Measurements from ENCODE around the gene DAD1.
"Not testable (repeated sequence)": the region's sequence is repeated elsewhere in the genome, so short reads cannot be mapped to it uniquely, and the experiment has no call there.

Gene DAD1

DNA sequence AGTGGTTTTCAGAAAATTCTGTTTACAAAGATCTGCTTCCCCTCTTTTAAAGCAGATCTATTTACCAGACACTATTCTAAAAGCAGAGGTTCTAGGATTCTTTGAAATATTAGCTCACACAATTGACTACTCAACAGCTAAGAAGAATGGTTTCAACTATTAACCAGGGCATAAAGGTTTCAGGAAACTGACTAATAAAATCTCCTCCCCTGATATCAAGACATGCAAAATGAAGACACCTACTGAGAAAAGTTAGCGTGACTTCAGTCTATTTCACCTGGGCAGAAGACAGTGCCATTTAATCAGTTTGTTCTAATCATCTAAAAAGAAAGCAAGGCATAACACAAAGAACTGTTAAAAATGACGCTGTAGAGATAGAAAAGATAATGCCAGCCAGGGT lies 22.2 kb downstream of the DAD1 start:
- no peak for DNase-seq

DNA sequence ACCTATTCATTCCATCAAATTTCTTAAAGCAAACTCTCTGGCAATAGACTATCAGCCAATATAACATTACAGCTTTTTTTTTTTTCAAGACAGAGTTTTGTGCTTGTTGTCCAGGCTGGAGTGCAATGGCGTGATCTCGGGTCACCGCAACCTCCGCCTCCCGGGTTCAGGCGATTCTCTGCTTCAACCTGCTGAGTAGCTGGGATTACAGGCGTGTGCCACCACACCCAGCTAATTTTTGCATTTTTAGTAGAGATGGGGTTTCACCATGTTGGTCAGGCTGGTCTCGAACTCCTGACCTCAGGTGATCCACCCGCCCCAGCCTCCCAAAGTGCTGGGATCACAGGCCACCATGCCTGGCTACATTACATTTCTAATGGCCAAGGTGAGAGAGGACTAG lies 22.8 kb downstream of the DAD1 start:
- not testable (repeated sequence) for DNase-seq

DNA sequence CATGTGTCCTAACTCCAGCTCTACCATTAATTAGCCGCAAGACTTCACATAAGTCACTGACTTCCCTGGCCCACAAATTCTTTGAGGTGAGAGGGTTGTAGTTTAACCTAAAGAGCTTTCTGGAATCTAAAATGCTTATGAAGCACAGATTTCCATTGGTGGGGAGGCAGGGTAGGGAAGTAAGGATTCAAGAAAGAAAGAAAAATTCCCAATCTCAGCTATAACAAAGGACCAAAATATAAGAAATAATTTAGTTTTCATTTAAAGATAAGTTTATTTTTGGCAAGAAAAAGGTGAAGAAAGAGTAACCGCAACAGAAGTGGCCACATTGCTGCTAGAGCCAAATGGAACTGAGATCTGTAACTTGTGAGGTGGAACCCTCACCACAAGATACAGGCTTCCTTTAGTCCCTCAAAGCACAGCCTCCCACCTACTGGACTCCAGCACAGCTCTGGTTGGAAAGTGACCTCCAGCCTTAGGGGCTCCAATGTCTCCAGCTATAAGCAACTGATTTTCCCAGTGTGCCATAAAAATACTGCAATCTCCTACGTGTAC lies 23.6 kb downstream of the DAD1 start:
- DNase-seq = no peak

DNA sequence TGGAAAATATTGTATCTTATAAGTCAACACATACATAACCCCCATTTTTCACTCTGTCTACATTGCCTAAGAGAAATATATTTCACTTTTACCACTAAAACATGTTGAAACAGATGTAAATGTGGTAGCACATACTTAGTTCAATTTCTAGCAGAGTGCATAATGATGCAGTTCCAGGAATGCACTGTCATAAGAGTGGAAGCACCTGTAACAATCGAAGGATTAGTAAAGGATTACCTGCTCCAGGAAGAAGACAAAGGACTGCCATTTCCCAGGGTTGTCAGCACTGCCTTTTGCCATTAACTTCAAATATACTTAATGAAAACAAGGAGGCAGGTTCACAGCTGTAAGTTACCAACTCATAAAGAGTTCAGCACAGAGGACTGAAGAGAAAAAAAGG lies 24.6 kb downstream of the DAD1 start:
- no peak for DNase-seq

DNA sequence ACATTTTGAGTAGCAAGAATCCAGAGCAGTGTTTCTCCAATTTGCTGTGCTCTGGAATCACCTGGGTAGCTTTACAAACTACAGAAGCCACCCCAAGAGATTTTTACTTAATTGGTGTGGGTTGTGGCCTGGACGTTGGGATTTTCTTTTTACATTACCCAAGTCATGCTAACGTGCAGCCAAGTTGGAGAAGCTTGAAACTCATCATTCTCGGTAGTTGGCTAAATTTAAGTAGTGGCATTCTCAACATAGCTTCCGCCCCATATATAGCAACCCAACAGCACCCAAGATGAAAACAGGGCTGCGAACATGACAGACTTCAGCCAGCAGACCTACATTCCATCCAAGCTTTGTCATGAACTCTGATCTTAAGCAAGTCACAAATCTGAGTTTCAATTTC lies 25.0 kb downstream of the DAD1 start:
- DNase-seq = no peak

DNA sequence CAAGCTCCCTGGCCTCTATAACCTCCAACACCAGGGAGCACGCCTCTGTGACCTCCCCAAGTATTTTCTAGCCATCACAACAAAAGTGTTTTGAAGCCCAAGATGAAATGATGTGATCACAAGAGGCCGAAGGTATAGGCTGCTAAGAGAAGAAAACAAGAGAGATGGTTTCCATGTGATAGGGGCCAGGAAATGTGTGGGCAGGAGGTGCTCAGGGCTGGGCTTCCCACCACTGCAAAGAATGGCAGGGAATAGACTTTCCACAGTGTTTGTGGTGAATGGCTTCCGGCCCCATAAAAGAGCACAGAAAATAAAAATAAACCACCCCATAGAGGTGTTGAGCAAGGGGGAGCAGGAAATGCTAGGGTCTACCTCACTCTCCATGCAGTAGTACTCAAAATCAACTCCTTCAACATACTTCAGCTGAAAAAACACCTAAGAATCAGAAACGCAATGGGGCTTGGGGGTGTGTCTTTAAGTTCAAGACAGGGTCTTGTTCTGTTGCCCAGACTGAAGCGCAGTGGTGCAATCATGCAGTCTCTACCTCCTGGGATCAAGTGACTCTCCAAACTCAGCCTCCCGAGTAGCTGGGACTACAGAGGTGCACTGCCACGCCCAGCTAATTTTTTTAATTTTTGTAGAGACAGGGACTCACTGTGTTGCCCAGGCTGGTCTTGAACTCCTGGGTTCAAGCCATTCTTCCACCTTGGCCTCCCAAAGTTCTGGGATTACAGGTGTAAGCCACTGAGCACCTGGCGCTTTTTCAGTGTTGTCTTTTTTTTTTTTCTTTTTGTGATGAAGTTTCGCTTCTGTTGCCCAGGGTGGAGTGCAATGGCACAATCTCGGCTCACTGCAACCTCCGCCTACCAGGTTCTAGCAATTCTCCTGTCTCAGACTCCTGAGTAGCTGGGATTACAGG lies 27.1 kb downstream of the DAD1 start:
- no peak for DNase-seq

DNA sequence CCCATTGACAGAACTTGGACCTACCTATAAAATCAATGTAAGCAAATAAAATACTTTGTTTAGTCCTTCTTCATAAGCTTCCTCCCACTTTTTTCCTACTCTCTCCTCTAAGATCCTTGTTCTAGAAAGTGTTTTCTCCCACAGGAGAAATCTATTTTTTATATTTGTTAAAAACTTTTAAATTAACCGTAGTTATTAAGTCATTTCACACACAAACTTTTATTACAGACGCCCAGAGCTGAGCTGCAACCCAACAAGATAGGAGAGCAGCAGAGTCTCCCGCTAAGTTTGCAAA lies 27.7 kb downstream of the DAD1 start:
- DNase-seq = no peak

DNA sequence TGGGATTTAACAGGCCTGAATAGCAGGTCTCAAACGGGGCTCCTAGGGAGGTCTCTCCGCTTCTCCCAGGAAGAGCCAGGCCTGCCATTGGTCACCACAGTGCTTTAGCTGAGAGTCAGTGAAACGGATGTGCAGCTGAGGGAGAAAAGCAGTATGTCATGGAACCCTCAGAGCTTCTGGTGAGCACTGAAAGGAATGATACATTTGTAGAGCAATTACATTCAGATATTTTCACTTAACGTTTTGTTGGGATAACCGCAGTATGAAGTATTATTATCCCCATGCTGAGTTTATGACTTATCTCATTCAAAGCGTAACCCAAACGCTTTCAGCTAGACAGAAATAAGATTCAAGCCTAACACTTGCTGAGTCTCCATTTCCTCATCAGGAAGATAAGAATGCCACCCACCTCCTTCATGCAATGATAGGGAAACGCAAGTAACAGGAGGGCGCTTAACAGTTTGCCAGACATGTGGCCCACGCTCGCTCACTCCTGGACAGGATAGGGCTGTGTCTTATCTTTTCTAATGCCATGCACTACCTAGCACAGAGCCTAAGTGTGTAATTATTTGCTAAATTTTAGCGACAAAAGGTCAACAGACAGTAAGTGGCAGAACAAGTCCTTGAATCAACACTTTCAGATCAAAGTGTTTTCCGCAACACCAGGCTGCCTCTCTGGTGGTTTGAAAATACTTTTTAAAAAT lies 28.2 kb downstream of the DAD1 start:
- no peak for DNase-seq

DNA sequence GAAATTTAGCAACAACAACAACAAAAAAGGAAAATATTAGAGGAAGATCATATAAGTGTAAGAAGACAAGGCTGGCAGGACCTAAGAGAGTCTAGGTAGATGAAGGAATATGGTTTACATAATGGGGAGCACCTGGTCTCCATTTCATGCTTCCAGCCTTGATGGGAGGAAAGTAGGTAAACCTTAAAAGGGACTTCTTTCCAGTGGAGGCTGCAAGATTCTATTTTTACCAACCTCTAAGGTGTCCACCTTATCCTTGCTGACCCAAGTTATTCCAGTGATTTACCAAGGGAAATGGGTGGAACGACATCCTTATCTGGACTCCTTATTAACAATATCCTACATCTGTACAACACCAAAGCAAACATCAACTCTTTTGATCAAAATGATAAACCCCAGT lies 30.0 kb downstream of the DAD1 start:
- no peak for DNase-seq

DNA sequence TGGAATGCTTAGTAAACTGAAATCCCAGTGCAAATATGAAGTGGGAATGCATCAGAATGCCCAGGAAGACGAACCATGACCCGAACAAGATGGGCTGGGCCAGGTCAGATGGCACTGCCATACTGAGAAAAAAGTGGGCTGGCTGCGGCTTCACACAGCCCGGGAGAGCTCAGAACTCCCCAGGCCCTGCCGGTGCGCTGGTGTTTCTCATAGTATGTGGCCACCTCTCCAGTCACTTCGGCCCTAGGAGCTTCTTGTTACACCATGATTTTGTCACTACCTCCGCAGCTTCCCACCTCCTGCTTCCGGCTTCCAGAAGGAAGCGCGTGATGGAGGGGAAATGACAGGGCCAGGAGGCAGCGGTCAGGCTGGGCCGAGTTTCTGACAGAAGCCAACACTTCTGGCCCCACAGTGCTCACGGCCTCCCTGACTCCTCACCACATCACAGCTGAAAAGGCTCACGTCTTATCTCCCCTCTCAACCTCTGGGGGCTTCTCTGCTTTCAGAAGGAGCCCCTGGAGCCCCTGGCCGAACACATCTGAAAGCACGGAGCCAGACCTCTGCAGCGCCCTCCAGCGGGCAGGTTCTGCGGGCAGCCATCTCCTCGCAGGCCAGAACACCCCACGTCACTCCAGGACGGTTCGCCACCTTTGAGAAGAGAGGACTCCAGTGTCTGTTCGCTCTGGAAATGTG lies 30.7 kb downstream of the DAD1 start:
- DNase-seq = no peak

DNA sequence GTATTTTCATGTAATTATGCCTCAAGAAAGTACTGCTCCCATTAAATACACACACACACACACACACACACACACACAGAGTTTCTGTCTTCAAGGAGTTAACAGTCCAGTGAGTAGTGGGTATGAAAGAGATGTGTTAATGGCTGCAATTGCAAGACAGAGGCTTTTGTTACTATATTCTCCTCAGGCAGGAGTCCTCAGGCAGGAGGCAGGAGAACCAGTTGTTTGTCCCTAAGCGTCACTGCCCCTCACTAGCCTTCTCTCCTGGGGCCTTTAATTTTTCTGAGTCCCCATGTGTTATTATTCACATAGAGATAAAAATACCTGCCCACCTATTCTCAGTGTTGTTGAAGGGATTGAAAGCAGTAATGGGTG lies 31.2 kb downstream of the DAD1 start:
- DNase-seq = no peak

DNA sequence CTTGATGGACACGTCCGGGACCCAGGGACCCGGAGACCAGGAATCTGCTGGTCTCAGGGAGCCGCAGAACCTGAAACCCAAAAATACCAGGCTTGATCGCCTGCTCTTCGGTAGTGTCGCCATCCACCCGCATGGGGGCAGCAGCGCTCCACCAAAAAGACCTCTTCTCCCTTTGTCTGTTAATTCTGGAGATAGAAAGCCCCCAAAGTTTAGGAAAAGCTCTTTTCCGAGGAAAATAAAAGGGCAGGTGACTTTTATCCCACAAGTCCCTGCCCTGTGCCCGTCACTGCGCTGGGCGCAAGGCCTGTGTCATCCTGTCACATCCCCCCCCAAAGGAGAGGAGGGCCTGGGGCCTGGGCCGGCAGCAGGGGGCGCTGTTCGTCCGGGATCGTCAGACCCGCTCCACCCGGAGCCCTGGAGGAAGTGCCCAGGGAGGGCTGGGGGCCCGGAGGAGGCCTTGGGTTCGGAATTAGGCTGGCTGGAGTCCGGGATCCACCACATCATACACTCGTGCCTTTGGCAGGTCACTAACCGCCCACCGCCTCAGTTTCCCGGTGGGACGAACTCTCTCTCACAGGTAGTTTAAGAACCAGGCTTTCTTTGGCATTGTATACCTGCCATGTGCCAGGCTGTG lies 31.9 kb downstream of the DAD1 start:
- peak; percentile 67 for DNase-seq

DNA sequence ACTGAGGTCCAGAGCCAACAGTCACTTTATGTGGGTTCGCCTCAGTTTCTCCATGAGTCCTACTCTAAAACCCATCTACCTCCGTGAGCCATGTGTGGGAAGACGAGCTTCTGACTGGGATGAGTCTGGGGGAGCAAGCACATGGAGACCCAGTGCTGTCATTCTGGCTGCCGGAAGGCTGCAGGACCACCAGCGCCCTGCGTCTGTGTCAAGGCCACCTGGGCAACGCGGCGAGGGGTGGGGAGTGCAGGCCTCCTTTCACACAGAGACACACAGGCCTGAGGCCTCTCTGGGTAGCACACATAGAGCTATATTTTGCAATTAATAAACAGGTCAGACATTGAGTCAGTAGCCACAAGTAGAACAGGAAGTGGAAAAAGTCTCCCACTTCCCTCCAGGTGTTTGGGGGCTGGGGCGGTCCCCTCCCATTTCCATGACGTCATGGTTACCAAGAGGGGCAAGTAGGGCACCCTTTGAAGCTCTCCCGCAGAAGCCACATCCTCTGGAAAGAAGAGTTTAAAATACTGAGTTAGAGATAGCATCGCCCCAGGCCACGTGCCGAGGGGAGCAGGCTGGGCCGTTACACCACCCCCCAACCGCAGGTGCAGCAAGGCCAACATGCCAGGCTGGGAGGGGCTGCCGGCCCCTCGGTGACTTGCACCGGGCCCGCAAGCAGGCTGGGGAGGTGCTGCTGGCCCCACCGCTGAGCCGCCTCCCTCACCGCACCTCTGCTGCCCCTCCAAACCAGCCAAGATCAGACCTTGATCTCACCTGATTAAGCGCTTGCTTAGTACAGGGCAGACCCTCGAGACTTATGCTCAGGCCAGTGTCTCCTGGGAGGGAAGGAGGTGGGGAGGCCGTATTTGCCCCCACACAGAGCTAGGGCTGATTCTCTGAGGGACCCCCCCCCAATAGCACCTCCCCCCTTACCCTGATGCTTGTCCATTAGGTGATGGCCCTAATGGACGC lies 32.7 kb downstream of the DAD1 start:
- DNase-seq = no peak

DNA sequence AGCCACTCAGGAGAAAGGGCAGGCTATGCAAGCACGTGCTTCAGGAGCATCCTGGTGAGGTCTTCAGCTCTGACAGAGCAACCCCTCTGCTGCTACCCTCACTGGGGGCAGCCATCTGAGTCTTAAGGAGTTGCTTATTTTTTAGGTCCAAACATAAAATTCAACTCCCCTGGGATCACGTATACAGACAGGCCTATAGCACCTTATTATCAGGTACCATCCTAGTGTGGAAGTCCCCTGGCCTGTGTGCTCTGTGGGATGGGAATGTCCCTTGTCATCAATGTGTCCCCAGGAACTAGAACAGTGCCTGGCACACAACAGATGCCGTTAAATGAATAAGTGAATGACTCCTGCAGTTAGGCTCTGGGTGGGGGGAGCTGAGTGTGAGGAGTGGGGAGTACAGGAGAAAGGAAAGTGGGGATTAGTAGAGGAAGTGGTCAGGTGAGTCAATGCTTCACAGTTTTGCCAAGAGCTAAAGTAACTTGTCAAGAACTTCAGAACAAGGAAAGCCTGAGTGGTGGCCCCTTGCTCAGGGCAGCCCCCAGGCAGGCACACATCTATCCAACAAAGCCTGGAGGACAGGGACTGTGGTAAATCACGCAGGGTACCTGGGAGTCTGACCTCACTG lies 33.5 kb downstream of the DAD1 start:
- DNase-seq = no peak

DNA sequence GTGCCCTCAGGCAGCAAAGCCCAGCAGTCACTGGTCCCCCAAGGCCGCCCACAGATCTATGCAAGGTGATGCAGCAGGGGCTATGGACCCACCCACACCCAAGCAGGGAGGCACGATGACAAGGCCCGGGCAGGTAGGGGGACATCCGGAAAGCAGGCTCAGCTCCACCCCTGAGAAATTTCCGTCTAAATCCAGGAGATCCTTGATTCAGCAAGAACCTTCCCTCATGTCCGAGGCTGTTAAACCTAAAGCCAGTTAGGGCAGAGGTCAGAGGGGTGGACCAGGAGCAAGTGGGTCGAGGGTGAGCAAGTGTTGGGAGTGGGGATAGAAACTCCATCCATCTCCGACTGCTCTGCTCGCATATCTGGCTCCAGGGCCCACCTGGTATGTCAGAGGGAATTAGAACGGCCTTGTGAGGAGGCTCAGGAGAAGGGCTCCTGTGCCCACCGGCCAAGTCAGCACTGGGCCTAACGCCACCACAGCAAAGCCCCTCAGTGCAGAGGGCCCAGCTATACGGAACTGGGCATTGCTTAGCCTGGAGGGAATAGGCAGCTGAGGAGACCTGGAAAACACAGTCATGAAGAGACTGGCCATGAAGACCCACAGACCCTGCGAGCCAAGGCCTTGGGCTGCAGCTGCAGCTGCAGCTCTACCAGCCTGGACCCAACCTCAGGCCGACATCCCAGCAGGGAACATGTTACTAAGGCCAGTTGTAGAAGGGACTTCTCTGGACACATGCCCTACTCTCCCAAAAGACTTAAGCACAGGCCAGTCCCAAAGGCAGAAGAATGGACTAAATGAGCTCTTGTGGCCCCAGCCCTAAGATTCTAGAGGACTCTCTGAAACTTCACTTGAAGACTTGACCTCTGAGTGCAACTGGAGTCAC lies 34.3 kb downstream of the DAD1 start:
- no peak for DNase-seq

DNA sequence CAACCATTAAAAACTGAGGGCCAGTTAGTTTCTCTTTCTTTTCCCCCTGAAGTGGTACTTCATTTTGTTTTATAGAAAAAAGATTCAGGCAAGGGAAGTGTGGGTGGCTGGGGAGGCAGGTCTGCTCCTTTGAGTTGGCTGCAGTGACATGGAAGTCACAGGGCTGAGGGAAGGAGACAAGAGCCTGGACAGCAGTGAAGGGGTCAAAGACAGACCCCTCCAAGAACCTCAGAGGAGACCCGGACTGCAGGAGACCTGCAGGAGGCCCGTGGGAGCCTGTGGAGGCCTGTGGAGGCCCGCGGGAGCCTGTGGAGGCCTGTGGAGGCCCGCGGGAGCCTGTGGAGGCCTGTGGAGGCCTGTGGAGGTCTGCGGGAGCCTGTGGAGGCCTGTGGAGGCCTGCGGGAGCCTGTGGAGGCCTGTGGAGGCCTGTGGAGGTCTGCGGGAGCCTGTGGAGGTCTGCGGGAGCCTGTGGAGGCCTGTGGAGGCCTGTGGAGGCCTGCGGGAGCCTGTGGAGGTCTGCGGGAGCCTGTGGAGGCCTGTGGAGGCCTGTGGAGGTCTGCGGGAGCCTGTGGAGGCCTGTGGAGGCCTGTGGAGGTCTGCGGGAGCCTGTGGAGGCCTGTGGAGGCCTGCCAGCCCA lies 35.0 kb downstream of the DAD1 start:
- DNase-seq = not testable (repeated sequence)

DNA sequence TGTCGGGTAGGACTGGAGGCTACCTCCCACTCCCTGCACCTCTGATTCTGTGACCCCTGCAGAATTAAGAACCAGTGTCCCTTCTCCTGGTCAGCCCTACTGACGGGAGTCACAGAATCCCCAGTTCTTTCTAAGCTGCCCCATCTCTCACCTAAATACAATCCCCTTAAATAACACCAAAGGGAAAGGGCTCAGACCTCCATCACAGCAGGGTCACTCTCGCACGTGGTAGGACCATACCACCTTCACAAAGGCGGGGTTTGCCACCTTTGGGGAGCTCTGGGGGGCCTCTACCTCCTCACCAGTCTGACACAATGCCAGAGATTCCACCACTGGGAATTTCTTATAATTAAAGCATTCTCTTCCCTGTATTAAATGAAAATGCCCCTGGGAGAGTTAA lies 35.6 kb downstream of the DAD1 start:
- no peak for DNase-seq

DNA sequence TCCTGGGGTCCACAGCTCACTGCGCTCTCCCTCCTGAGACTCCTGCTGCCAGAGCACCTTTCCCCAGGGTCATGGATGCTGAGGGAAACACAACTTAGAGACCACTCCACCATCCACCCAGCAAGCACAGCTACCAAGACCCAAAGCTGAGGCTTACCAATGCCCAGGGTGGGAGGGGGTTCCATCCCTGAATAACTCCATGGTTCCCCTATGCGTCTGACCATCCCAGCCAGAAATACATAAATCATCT lies 36.3 kb downstream of the DAD1 start:
- no peak for DNase-seq

DNA sequence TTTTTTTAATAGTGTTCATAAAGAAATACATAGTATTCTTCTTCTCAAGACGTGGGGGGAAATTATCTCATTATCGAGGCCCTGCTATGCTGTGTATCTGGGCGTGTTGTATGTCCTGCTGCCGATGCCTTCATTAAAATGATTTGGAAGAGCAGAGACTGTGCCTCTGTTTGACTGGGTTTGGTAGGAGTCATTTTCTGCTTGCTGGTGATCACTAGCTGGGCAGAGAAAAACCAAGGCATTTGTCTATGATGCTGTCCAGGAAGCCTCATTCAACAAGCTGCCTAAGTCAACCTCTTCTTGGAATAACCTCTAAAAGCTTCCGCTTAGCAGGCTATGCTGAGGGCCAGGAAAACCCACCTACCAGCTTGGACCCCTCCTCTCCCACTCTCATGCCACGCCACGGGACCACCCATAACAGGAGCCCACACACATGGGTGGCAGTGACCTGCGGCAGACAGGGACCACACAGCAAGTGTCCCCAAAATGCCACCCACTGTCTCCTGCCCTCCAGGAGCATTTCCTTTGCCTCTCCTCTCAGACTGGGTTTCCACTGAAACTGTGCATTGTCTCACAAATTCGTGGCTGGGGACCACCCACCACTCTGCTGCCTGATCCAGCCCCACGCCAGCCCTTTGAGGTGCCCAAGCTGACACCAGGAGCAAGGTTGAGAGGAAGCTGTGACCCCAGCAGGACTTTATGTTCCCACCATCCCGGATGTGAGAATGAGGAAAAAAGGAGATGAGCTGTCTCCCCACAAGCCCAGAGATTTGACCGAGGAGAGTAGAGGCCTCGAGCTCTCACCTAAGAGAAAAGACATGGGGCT lies 36.8 kb downstream of the DAD1 start:
- DNase-seq = no peak

All from NCI-H1105 treated with DMSO at 0.1 percent for 48 hours (cell line).